H1 (cell line): Measurements from ENCODE around the gene CCDC196. TPM values are rescaled to one million over a fixed set of nuclear protein-coding genes. Genes with fewer than 3 reads are reported as not detected.

Source experiments
- ASH2L ChIP-seq: fragments of 200-600, 300-600 bp; sonication (generic); IDR thresholded peaks from one replicate; pipeline ENCODE4 v1.7.1; 2017; ENCODE audit warnings: low read length
- ATF2 ChIP-seq: IDR thresholded peaks from 2 replicates; pipeline ENCODE4 v1.6.1; 2012; ENCODE audit warnings: low read length, inconsistent platforms
- ATF3 ChIP-seq: IDR thresholded peaks from 2 replicates; pipeline ENCODE4 v1.6.1; 2011; ENCODE audit warnings: low read depth, mild to moderate bottlenecking, low read length; ENCODE audit not compliant: insufficient read depth
- BACH1 ChIP-seq: IDR thresholded peaks from 2 replicates; pipeline ENCODE4 v1.6.1; 2012; ENCODE audit warnings: low read length, improper control_type of control experiment
- CEBPB ChIP-seq: IDR thresholded peaks from 2 replicates; pipeline ENCODE4 v1.6.1; 2012; ENCODE audit warnings: low read depth, low read length
- CHD1 ChIP-seq: IDR thresholded peaks from 2 replicates; pipeline ENCODE4 v1.6.1; 2012; ENCODE audit warnings: low read depth, low read length, improper control_type of control experiment
- HDAC6 ChIP-seq: IDR thresholded peaks from one replicate; pipeline ENCODE4 v1.7.1; 2012; ENCODE audit warnings: low read depth, mild to moderate bottlenecking, inconsistent platforms, low read length, moderate library complexity
- MAX ChIP-seq: IDR thresholded peaks from 2 replicates; pipeline ENCODE4 v1.6.1; 2012; ENCODE audit warnings: inconsistent platforms
- USF2 ChIP-seq: IDR thresholded peaks from 2 replicates; pipeline ENCODE4 v1.6.1; 2011; ENCODE audit warnings: low read length, improper control_type of control experiment
- ZNF274 ChIP-seq: IDR thresholded peaks from 2 replicates; pipeline ENCODE4 v1.7.0; 2012; ENCODE audit warnings: low read length, borderline replicate concordance; ENCODE audit errors: extremely low read depth
- polyA plus RNA-seq, 7 experiments: library from polyadenylated mRNA; depleted of rRNA in 3 of 7; stranded (reverse) in 5 of 7; unstranded in 2 of 7; fragments of >200 nt in 5 of 7; fragments of 200-250 nt in 2 of 7; gene quantifications; 1 replicate in 5 of 7; 2 replicates in 1 of 7; 4 replicates in 1 of 7; pipeline versions ENCODE4 v1.2.1 to v1.2.3, GENCODE V29; 2011 to 2013; ENCODE audit warnings: missing spikeins in 2 of 7, mixed read lengths in 2 of 7
- total RNA-seq: library from RNA; stranded (reverse); fragmentation: NEBNext Ultra II Directional; extraction: Animal tissue kit (Norgen Biotek cat#: 25700); gene quantifications from 2 replicates; pipeline ENCODE4 v1.2.1, GENCODE V29; 2021

CCDC196 gene
- total and polyA plus RNA-seq, 2 of the 8 experiments (the other 6 are each of a cell fraction or from before 2014, with no cell fraction given): not detected

GRCh38 chr14:66485910-66486421 is at the start of gene CCDC196 (continued):
- TF ChIP-seq USF2 (no peak), BACH1 (no peak), ATF3 (no peak), ASH2L (no peak), CHD1 (no peak), MAX (no peak), ATF2 (no peak), HDAC6 (no peak), CEBPB (no peak), ZNF274 (no peak)
